Measurements from ENCODE around the gene FCN1.

GRCh38 chr9:134961331-134962064 is 43.8 kb upstream of the FCN1 start:
- no peak for TF ChIP-seq CTCF (IDR thresholded peaks at IDR 0.05)
- no peak for TF ChIP-seq POLR2AphosphoS5 (IDR thresholded peaks at IDR 0.05)
